ENCODE results near the gene BDP1.
"Not testable (repeated sequence)": the region's sequence is repeated elsewhere in the genome, so short reads cannot be mapped to it uniquely, and the experiment has no call there.

BDP1 gene

DNA sequence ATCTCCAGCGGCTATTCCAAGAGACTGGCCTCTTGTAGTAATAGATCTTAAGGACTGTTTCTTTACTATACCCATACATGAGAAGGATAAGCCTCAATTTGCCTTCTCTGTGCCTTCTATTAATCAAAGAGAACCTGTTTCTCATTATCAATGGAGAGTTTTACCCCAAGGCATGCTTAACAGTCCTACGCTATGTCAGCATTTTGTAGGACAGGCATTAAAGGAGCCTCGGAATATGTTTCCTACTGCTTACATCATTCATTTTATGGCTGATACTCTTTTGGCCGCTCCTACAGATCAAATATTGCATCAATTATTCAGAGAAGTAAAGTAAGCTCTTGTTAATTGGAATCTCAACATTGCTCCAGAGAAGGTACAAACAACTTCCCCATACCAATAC lies 120.1 kb downstream of the BDP1 start:
- not testable (repeated sequence) for DNase-seq

DNA sequence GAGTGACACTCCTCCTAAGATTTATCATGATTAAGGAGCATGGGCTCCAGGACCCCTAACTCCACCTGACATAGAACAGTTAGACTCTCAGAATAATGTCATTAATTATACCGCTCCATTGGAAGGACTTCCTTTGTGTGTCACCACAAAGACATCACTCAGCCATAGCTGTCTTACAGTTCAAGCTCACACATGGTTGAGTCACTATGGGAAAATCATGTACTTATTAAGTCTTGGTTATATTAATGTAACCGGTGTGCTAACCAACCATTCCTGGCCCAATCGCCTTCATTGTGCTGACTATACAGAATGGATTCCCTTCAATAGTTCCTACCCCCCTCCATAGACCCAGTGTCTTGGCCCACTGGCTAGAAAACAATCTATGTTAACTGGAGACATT lies 120.8 kb downstream of the BDP1 start:
- no peak for DNase-seq

DNA sequence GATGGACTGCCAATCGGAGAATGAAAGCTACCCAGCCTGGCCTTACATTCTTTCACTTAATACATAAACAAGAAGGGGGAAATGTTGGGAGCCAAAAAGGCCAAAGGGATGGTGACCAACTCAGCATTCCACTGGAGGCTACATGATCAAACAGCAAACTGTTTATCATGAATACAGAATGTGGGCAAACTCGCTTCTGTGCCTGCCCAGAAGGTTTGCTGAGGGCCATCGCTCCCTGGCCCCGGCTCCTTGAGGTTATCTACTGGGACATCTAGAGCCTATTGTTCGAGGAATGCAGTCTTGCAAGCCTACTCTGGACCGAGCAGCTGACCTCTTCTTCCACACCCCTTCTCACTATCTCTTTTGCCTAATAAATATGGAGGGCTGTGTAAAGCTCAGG lies 122.4 kb downstream of the BDP1 start:
- not testable (repeated sequence) for DNase-seq

- no peak for DNase-seq
Observed at GRCh38 chr5:71582945-71583584, 127.6 kb downstream of the BDP1 start.

DNA sequence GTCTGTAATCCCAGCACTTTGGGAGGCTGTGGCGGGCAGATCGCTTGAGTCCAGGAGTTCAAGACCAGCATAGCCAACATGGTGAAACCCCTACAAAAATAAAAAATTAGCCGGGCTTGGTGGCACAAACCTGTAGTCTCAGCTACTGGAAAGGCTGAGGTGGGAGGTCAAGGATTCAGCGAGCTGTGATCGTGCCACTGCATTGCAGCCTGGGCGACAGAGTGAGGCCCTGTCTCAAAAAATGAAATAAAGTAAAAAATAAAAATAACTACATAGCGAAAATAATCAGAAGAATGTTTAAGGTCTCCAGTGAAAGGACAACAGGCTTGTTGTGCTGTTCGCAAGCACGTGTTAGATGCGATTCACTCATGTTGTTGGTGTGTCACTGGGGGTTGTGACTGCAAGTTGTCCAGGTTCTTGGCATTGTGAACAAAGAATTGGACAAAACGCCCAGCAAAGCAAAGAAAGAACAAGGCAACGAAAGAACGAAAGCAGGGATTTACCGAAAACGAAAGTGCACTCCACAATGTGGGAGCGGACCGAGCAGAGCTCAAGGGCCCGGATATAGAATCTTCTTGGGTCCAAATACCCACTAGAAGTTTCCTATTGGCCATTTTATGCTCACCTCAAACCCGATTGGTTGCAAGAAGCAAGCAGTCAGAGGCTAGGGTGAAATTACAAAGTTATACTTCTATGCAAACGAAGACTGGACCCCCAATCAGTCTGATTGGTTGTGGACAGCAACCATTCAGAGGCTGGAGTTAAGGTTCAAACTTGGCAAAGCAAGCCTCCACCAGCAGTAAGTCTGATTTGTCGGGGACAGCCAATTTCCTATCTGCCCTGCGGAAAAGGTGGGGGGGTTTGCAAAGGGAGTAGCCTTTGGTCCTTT lies 130.8 kb downstream of the BDP1 start:
- DNase-seq, result no peak

DNA sequence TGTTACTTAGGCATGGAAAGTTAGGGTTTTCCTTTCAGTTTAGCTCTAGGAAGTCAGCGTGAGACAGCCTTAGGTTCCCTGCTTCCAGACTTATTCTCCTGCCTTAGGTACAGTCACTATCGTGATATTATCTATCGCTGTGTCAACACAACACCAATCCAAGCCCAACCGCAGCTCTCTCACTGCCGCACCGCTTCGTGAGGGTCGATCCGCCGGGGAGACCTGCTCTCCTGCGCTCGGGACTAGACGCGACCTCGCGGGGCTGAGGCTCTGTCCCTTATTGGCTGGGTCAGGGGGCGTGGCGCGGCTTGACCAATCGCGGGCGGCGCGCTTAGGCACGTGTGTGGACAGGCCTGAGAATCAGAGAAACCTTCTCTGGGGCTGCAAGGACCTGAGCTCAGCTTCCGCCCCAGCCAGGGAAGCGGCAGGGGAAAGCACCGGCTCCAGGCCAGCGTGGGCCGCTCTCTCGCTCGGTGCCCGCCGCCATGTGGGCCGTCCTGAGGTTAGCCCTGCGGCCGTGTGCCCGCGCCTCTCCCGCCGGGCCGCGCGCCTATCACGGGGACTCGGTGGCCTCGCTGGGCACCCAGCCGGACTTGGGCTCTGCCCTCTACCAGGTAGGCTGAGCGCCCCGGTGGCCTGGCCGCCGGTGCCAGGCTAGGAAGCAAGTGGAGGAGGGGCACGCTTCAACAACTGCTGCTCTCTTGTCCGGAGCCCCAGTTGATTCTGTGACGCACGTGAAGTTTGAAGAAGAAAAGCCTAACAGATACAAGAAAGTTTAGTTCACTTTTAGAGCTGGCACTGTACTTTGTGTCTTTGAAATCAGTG lies 131.7 kb downstream of the BDP1 start, which contains the start of gene MCCC2:
Gene MCCC2 (plus strand): TSS at position 400 of the 825 bp plus-strand sequence. CDS start 86 bp downstream, at position 486.
- DNase-seq, result peak; percentile 99

- peak; percentile 65 for DNase-seq
Observed at GRCh38 chr5:71587766-71588532, 132.5 kb downstream of the BDP1 start.

GRCh38 chr5:71588533-71588885 lies 133.1 kb downstream of the BDP1 start:
- DNase-seq, result no peak

GRCh38 chr5:71589903-71590302 lies 134.5 kb downstream of the BDP1 start:
- no peak for DNase-seq

DNA sequence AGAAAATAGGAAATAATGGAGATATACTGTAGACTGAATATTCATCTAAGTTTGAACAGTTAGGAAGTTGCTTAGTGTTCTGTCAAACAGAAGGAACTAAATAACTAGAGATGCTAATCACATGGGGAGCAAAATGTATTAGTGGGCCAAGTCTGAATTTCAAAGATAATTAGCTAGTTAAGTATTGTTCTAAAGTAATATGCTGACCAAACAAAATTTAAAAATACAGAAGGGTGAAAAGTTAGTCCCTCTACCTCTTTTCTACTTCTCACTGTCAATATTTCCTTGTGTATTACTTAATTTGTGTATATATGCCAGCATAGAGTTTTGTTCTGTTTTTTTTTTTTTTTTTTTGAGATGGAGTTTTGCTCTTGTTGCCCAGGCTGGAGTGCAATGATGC lies 135.6 kb downstream of the BDP1 start:
- DNase-seq, result no peak

DNA sequence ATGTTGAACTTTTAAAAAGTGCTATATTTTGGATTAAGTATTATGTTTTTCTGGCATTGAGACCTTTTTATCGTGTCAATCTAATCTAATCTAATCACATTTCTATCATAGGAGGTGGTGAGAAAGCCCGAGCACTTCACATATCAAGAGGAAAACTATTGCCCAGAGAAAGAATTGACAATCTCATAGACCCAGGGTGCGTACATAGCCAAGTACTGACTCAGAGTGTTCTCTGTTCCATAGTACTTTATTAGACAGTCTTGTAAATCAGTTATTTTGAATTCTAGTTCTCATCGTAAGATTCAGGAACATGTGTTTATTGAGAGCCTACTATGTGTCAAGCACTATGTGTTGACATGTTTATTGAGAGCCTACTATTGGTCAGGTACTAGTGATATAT lies 140.7 kb downstream of the BDP1 start:
- DNase-seq, result no peak

- no peak for DNase-seq
Observed at GRCh38 chr5:71597001-71597400, 141.6 kb downstream of the BDP1 start.

- no peak for DNase-seq
Observed at GRCh38 chr5:71600783-71601182, 145.3 kb downstream of the BDP1 start.

DNA sequence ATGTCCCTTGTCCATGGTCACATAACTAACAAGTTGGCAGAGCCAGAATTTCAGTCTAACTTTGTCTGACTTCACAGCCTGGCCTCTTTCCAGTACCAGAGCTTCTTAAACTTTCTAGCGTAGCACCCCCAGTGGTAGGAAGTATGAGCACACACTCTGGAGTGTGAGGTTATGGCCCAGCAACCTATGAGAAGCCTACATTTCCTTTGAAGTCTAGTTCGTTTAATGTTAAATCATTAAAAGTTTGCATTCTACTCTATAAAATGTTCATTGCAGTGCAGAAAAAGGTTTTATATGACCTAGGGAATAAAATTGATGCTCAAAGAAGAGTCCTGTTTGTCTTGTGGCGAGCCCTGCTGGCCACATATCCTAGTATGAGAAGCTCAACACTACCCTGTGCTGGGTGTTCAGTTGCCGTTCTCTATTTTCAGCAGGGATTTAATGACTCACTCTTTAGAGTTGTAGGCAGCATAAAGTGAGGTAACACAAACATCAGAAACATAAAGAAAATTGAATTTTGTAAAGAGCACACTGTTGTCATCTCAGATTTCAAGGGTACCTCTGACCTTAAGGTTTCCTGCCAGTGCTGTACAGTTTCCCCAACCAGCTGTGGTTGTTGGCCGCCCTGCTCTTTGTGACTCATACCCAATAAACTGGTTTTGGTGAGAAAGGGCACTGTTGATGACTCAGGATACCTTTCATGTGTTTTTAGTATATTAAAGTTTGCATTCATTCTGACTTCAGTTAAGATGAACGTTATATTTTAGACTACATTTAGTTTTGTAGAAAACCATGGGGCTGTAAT lies 146.0 kb downstream of the BDP1 start:
- peak; percentile 77 for DNase-seq

DNA sequence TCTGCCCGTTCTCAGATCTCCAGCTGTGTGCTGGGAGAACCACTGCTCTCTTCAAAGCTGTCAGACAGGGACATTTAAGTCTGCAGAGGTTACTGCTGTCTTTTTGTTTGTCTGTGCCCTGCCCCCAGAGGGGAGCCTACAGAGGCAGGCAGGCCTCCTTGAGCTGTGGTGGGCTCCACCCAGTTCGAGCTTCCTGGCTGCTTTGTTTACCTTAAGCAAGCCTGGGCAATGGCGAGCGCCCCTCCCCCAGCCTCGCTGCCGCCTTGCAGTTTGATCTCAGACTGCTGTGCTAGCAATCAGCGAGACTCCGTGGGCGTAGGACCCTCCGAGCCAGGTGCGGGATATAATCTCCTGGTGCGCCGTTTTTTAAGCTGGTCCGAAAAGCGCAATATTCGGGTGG lies 154.5 kb downstream of the BDP1 start:
- not testable (repeated sequence) for DNase-seq

- no peak for DNase-seq
Observed at GRCh38 chr5:71615809-71616208, 160.4 kb downstream of the BDP1 start.

Measured in activated CD8-positive, alpha-beta memory T cell treated with anti-CD3 and anti-CD28 coated beads for 24 hours (primary cell).